Measurements from ENCODE around the gene P2RY2.

- TF ChIP-seq, protein P1, sequence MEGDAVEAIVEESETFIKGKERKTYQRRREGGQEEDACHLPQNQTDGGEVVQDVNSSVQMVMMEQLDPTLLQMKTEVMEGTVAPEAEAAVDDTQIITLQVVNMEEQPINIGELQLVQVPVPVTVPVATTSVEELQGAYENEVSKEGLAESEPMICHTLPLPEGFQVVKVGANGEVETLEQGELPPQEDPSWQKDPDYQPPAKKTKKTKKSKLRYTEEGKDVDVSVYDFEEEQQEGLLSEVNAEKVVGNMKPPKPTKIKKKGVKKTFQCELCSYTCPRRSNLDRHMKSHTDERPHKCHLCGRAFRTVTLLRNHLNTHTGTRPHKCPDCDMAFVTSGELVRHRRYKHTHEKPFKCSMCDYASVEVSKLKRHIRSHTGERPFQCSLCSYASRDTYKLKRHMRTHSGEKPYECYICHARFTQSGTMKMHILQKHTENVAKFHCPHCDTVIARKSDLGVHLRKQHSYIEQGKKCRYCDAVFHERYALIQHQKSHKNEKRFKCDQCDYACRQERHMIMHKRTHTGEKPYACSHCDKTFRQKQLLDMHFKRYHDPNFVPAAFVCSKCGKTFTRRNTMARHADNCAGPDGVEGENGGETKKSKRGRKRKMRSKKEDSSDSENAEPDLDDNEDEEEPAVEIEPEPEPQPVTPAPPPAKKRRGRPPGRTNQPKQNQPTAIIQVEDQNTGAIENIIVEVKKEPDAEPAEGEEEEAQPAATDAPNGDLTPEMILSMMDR (IDR thresholded peaks at IDR 0.05; ENCODE audit: low read depth, low read length), result no peak
- TF ChIP-seq EZH2phosphoT487 (IDR thresholded peaks at IDR 0.05; ENCODE audit: low read depth), result no peak
Observed at GRCh38 chr11:73281796-73282660, 63.9 kb downstream of the P2RY2 start.
